ENCODE measurements around the gene DNAJC5G. TPM values are rescaled to one million over a fixed set of nuclear protein-coding genes. Genes with fewer than 3 reads are reported as not detected.
"Not testable (repeated sequence)": the region's sequence is repeated elsewhere in the genome, so short reads cannot be mapped to it uniquely, and the experiment has no call there.

DNAJC5G gene
- total RNA-seq, 2 experiments from 2014 or later: not detected

DNA sequence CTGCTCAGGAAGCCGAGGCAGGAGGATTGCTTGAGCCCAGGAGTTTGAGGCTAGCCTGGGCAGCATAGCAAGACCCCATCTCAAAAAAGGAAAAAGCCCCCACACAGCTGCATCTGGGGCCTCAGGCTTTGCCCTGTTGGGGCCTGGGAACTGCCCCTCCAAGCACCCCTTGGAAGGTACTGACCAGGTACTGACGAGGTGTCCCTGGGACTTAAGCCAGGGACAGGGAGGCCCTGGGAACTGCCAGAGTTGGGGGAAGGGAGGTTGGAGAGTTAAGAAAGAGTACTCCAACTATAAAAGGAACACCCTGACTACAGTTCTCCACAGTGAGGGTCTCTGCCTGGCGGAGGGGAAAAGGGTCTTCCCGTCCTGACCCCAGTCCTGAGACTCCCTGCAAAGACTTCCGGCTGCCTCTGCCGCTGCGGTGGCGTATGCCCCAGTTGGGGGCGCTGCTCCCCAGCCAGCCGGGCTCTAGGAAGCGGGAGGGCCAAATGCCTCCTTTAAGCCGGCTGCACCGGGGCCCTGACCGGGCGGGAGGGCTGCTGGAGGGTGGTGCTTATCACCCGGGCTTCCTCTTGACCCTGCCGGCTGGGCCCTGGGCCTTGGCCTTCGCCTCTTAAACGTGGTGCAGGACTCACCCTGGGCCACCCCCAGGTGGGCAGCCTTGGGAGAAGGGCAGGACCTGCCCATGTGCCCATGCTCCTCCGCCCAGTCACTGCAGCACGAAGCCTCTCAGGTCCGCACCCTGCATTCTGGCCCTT is 25.2 kb upstream of the DNAJC5G start:
- ChIA-PET CTCF (interaction anchor here (1.0 to 4.5 kb wide), 6 partner anchors 9 to 152 kb away, joined by 3 to 28 read pairs (median 12); partner anchors contain the start of gene SLC30A3), POLR2A (no interaction called here)

DNA sequence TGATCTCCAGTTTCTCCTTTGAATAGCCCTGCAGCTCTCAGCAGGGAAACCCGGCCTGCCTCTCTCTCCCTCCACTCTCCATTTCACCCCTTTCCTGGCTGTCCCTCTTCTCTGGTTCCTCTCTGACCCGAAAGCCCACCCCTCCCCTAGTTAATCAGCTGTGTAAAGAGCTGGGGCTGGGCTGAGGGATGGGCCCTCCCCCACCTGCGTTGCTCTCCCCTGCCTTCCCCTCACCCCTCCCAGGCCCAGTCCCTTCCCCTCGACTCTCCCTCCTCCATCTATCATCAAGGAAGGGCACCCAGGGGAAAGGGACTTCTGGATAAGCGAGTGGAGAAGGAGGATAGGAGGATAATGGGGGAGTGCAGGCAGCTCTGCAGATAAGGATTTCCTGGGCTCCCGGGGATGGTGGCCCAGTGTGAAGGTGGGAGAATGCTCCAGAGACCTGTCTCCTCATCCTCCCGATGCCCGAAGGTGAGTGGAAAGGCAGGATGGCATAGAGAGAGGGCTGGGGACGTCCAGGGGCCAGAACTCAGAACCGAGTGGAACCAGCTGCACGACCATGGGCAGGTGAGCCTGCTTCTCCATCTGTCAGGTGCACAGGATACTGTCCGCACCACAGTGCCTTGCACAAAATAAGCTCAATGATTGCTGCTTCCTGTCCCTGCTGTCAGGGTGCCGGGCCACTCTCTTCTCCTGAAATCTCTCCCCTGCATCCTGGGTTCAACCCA is 24.4 kb upstream of the DNAJC5G start:
- CTCF ChIA-PET: interaction anchor here (1.0 to 4.5 kb wide), 6 partner anchors 9 to 153 kb away, joined by 3 to 28 read pairs (median 8); partner anchors contain the start of gene SLC30A3
- POLR2A ChIA-PET: interaction anchor here (0.5 to 0.9 kb wide), 2 partner anchors 13 to 18 kb away, joined by 3 to 4 read pairs; no protein-coding TSS in a partner anchor

- POLR2A ChIA-PET: interaction anchor here (0.5 to 0.9 kb wide), 2 partner anchors 13 to 17 kb away, joined by 3 to 4 read pairs; no protein-coding TSS in a partner anchor
- CTCF ChIA-PET: interaction anchor here (0.6 to 4.5 kb wide), 5 partner anchors 10 to 89 kb away, joined by 3 to 28 read pairs (median 4); no protein-coding TSS in a partner anchor
Measured at GRCh38 chr2:27251766-27252165, 23.5 kb upstream of the DNAJC5G start.

DNA sequence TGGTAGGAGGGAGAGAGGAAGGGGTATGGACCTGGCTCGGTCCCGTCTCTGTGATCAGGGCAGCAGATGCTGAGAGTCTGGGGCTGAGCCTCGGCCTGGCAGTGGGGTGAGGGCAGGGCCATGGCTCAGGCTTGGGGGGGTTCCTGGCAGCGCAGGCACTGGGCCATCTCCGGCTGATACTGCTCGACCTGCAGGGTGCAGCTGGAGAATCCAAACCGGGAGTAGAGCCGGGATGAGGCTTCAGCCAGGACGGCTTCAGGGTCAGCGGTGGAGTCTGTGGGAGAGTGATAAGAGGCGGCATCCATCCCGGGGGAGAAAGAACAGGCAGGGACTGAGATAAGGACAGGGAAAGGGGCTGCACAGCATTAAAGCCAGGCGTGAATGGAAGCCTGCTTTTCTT is 20.0 kb upstream of the DNAJC5G start:
- CTCF ChIA-PET: no interaction called here
- POLR2A ChIA-PET: no interaction called here

DNA sequence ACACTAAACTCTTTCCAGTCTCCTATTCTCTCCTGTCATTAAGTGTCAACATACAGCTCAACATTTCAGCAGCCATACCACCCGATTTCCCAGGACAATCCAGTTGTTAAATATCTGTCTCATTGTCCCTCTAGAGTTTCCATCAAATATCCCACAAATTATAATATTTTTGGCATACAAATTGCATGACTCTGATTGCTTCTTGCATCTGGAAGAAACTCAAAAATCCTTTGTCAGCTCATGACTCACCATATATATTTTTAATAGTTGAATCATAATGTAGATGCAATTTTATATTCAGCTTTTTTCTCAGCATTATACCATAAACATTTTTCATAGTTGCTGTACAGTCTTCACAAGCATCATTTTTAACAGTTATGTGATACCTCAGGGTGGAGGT is 19.6 kb upstream of the DNAJC5G start:
- ChIA-PET POLR2A (no interaction called here), CTCF (interaction anchor here (1.0 kb wide), 1 partner anchor 150 kb away, joined by 3 read pairs; no protein-coding TSS in a partner anchor)

GRCh38 chr2:27256855-27257454 is 18.3 kb upstream of the DNAJC5G start:
- CTCF ChIA-PET: interaction anchor here (1.0 kb wide), 1 partner anchor 34 kb away, joined by 3 read pairs; no protein-coding TSS in a partner anchor
- POLR2A ChIA-PET: no interaction called here

- POLR2A ChIA-PET: no interaction called here
- CTCF ChIA-PET: interaction anchor here (1.0 kb wide), 1 partner anchor 36 kb away, joined by 3 read pairs; no protein-coding TSS in a partner anchor
Measured at GRCh38 chr2:27258051-27258450, 17.2 kb upstream of the DNAJC5G start.

DNA sequence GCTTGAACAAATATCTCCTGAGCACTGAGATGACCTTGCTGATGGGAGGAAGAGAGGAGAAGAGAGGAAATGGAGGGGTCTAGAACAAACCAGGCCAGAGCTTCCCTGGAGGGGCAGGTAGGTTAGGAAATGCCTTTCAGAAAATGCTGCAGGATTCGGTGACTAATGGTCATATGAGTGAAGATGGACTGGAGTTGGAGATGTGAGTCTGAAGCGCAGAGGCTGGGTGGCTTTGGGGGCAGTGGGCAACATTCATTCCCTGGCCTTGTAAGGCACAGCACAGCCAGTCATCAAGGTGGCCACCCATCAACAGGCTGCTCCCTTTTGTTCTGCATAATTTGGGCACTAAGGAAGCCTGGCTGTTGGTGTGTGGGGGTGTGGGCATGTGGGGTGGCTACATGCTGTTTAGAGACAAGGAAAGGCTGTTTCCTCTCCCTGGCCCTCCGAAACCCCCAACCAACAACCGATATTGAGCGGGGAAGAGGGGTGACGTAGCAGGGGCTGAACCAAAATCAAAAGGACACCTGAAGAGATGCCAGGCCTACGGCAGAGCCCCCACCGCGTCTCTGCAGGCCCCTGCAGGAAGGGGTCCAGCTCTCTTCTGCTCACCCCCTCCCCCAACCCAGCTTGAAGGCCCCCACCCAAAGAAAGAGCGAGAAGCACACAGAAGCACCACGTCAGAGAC is 13.8 kb upstream of the DNAJC5G start:
- CTCF ChIA-PET: interaction anchor here (1.2 to 3.0 kb wide), 2 partner anchors 12 to 22 kb away, joined by 3 to 12 read pairs; no protein-coding TSS in a partner anchor
- POLR2A ChIA-PET: no interaction called here

DNA sequence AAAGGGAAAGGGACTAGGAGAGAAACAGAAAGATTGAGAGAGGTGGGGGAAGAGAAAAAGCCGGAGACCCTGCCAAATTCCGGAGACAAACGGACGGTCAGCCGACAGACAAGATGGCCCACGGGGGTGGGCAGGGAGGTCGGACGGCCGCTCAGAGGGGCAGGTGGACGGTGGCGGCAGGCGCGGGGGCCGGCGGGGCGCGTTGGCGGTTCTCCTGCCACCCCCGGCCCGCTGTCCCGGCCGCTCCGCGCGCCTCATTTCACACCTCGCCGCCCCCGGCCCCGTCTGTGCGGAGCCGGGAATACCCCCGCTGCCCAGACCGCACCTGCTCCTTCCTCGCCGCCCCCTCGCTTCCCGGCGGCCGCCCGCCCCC is 13.3 kb upstream of the DNAJC5G start:
- CTCF ChIA-PET: interaction anchor here (1.2 to 3.0 kb wide), 2 partner anchors 13 to 22 kb away, joined by 3 to 12 read pairs; no protein-coding TSS in a partner anchor

DNA sequence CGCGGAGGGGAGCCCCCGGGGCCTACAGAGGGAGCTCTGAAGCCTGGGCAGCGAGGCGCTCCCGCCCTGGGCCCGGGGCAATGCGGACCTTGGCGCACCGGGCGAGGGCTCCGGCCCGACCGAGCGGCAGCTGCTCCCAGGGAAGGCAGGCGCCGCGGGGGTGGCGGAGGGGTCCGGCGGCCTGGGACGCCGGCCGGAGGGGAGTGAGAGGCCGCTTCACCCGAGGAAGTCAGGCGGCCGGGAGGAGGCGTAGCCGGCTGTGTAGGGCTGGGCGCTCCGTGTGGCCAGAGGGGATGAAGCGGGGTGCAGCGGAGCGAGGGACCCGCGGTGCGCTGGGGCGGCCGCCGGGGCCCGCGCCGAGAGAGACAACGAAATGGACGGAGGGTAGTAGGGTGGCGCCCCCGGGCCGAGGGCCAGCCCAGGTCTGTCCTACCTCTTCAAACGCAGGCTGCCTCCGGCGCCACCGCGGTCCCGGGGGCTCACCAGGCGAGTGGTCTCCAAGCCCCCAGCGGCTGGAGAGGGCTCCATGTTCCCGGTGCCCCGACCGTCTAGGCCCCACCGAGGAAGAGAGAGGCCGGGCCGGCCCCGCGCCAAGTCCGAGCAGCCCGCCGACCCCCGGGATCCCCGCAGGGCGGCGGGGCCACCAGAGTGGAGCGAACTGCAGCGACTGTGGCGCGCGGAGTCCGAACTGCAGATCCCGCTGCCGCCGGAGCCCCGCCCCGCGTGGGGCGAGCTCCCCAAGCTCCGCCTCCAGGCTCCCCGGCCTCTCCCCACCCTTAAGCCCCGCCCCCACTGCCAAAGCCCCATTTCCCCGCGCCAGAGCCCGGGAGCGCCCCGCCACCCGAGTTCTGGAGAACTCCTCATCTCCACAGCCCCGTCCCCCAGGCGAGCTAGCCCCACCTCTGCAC is 12.6 kb upstream of the DNAJC5G start, which contains the start of gene SLC30A3:
TSS of gene SLC30A3 (minus strand) at position 669 of the 908 bp plus-strand sequence. CDS start at position 528, 141 bp downstream.
- CTCF ChIA-PET: interaction anchor here (1.2 to 5.6 kb wide), 3 partner anchors 13 to 23 kb away, joined by 3 to 38 read pairs (median 12); partner anchors contain the start of gene TRIM54
- POLR2A ChIA-PET: interaction anchor here (1.5 kb wide), 1 partner anchor 51 kb away, joined by 3 read pairs; the partner anchor contains the start of genes ATRAID and SLC5A6

More for the DNA sequence above, 13.3 kb upstream of the DNAJC5G start:
- POLR2A ChIA-PET: no interaction called here

DNA sequence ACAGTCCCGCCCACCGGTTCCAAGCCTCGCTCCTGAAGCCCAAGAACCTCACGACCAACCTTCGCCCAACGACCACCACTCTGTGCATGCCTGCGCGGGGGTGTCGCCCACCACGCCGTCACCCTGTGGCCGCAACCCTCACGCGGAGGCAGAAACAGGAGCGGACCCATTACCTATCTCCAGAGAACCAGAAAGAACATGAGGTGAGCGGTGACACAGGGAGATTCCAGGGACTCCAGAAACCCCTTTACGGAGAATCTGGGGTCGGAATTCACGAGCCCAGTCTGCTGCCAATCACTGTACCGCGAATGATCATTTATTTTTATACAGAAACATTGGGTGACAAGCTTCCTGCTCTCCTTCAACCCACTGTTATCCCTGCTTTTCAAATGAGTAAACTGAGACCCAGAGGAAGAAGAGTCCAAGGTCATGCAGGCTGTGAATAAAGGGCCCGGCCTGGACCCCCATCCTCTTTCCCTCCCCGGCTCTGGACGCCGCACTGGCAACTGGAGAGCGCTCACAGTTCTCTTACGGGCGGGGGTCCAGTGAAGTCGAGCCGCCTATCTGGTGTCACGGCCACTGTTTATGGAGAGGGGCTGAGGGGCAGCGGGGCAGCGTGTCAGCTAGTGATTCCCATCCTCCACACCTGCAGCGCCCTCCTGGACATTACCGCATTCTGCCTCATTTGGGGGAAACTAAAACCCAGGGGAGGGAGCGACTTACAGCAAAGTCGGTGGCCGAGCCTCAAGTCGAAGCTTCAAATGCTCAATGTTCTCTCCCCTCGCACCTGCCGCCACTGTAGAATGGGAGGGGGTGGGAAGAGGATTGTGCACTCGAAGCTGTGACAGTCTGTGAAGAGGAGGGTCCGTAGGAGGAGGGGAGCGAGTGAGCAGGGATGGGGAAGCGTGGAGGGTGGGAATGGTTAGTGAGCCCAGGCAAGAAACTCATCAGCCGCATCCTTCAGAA is 11.7 kb upstream of the DNAJC5G start:
- ChIA-PET CTCF (interaction anchor here (1.0 to 5.6 kb wide), 3 partner anchors 14 to 302 kb away, joined by 3 to 38 read pairs (median 12); partner anchors contain the start of gene TRIM54), POLR2A (interaction anchor here (0.6 to 1.5 kb wide), 4 partner anchors 12 to 241 kb away, joined by 3 to 5 read pairs (median 3); partner anchors contain the start of genes ATRAID and SLC5A6)

GRCh38 chr2:27264253-27264752 is 10.9 kb upstream of the DNAJC5G start:
- CTCF ChIA-PET: interaction anchor here (0.9 to 5.6 kb wide), 7 partner anchors 9 to 303 kb away, joined by 3 to 38 read pairs (median 6); partner anchors contain the start of gene TRIM54
- POLR2A ChIA-PET: interaction anchor here (0.6 to 1.5 kb wide), 4 partner anchors 13 to 240 kb away, joined by 3 to 5 read pairs (median 3); partner anchors contain the start of genes ATRAID and SLC5A6

GRCh38 chr2:27264753-27265535 is 10.3 kb upstream of the DNAJC5G start:
- CTCF ChIA-PET: interaction anchor here (0.8 to 5.6 kb wide), 10 partner anchors 9 to 167 kb away, joined by 3 to 38 read pairs (median 4); partner anchors contain the start of gene TRIM54
- POLR2A ChIA-PET: interaction anchor here (1.1 kb wide), 1 partner anchor 13 kb away, joined by 3 read pairs; no protein-coding TSS in a partner anchor

- POLR2A ChIA-PET: no interaction called here
- CTCF ChIA-PET: interaction anchor here (0.8 to 5.6 kb wide), 8 partner anchors 8 to 167 kb away, joined by 3 to 38 read pairs (median 4); partner anchors contain the start of gene TRIM54
Measured at GRCh38 chr2:27265536-27265870, 9.7 kb upstream of the DNAJC5G start.

DNA sequence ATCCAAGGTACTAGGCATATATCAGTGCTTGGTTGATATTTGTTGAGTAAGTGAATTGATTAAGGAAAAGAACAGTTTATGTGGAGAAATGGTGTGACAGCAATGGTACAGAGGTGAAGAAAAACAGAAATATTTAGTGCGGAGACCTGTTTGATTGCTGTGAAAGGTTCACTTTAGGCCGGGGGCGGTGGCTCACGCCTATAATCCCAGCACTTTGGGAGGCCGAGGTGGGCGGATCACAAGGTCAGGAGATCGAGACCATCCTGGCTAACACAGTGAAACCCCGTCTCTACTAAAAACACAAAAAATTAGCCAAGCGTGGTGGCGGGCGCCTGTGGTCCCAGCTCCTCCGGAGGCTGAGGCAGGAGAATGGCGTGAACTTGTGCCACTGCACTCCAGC is 6.9 kb upstream of the DNAJC5G start:
- CTCF ChIA-PET: interaction anchor here (0.7 kb wide), 4 partner anchors 35 to 307 kb away, joined by 3 to 5 read pairs (median 4); no protein-coding TSS in a partner anchor
- POLR2A ChIA-PET: not testable (repeated sequence)
